Measurements from ENCODE around the gene TYK2.

The TYK2 gene

GRCh38 chr19:10416380-10417257 is 36.2 kb upstream of the TYK2 start (continued):
- TF ChIP-seq, protein P1, sequence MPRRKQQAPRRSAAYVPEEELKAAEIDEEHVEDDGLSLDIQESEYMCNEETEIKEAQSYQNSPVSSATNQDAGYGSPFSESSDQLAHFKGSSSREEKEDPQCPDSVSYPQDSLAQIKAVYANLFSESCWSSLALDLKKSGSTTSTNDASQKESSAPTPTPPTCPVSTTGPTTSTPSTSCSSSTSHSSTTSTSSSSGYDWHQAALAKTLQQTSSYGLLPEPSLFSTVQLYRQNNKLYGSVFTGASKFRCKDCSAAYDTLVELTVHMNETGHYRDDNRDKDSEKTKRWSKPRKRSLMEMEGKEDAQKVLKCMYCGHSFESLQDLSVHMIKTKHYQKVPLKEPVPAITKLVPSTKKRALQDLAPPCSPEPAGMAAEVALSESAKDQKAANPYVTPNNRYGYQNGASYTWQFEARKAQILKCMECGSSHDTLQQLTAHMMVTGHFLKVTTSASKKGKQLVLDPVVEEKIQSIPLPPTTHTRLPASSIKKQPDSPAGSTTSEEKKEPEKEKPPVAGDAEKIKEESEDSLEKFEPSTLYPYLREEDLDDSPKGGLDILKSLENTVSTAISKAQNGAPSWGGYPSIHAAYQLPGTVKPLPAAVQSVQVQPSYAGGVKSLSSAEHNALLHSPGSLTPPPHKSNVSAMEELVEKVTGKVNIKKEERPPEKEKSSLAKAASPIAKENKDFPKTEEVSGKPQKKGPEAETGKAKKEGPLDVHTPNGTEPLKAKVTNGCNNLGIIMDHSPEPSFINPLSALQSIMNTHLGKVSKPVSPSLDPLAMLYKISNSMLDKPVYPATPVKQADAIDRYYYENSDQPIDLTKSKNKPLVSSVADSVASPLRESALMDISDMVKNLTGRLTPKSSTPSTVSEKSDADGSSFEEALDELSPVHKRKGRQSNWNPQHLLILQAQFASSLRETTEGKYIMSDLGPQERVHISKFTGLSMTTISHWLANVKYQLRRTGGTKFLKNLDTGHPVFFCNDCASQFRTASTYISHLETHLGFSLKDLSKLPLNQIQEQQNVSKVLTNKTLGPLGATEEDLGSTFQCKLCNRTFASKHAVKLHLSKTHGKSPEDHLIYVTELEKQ (tag by site-specific recombination; IDR thresholded peaks at IDR 0.05; ENCODE audit: borderline replicate concordance): peak; percentile 70; the same call in 1 of the 2 replicates
- TF ChIP-seq KLF16 (tag by site-specific recombination; IDR thresholded peaks at IDR 0.05) (peak; percentile 98), AEBP2 (tag by site-specific recombination; IDR thresholded peaks at IDR 0.05; ENCODE audit: borderline replicate concordance) (no peak), ZNF274 (IDR thresholded peaks at IDR 0.05; ENCODE audit: low read length) (no peak), ZNF274 (tag by site-specific recombination; IDR thresholded peaks at IDR 0.05; ENCODE audit: borderline replicate concordance) (no peak), PRDM10 (tag by site-specific recombination; IDR thresholded peaks at IDR 0.05) (peak; percentile 82), ZNF560 (tag by site-specific recombination; IDR thresholded peaks at IDR 0.05; ENCODE audit: borderline replicate concordance) (no peak), MZF1 (tag by site-specific recombination; IDR thresholded peaks at IDR 0.05; ENCODE audit: borderline replicate concordance) (peak; percentile 23; the same call in 1 of the 2 replicates), ZNF2 (tag by site-specific recombination; IDR thresholded peaks at IDR 0.05) (peak; percentile 98), ZNF221 (tag by site-specific recombination; IDR thresholded peaks at IDR 0.05; ENCODE audit: borderline replicate concordance) (no peak), SP3 (tag by site-specific recombination; IDR thresholded peaks at IDR 0.05) (peak; percentile 92), ZNF501 (tag by site-specific recombination; IDR thresholded peaks at IDR 0.05) (peak; percentile 99), ZNF521 (tag by site-specific recombination; IDR thresholded peaks at IDR 0.05) (no peak), ZSCAN23 (tag by site-specific recombination; IDR thresholded peaks at IDR 0.05) (peak; percentile 86; the same call in 1 of the 2 replicates), KLF1 (tag by site-specific recombination; IDR thresholded peaks at IDR 0.05) (peak; percentile 83), ZBTB7A (tag by site-specific recombination; IDR thresholded peaks at IDR 0.05; ENCODE audit: low read depth) (peak; percentile 97), ZNF791 (tag by site-specific recombination; IDR thresholded peaks at IDR 0.05) (no peak), ZNF623 (tag by site-specific recombination; IDR thresholded peaks at IDR 0.05) (no peak), ZNF341 (tag by site-specific recombination; IDR thresholded peaks at IDR 0.05; ENCODE audit: low read depth) (0 out of 2 replicates have a peak, but pooled peaks have one; percentile 7), SCRT2 (tag by site-specific recombination; IDR thresholded peaks at IDR 0.05) (peak; percentile 69; the same call in 1 of the 2 replicates), ZNF114 (tag by site-specific recombination; IDR thresholded peaks at IDR 0.05) (no peak), TRIM28 (IDR thresholded peaks at IDR 0.05; ENCODE audit: borderline replicate concordance, low read length) (peak; percentile 67; the same call in 1 of the 2 replicates), ZBTB48 (tag by site-specific recombination; IDR thresholded peaks at IDR 0.05) (peak; percentile 90), ZNF701 (tag by site-specific recombination; IDR thresholded peaks at IDR 0.05) (no peak), ZBTB6 (tag by site-specific recombination; IDR thresholded peaks at IDR 0.05) (no peak), ZNF658 (tag by site-specific recombination; IDR thresholded peaks at IDR 0.05) (no peak), ZNF23 (tag by site-specific recombination; IDR thresholded peaks at IDR 0.05; ENCODE audit: borderline replicate concordance) (no peak), ZNF311 (tag by site-specific recombination; IDR thresholded peaks at IDR 0.05; ENCODE audit: borderline replicate concordance) (no peak)
- TF ChIP-seq, protein P2, sequence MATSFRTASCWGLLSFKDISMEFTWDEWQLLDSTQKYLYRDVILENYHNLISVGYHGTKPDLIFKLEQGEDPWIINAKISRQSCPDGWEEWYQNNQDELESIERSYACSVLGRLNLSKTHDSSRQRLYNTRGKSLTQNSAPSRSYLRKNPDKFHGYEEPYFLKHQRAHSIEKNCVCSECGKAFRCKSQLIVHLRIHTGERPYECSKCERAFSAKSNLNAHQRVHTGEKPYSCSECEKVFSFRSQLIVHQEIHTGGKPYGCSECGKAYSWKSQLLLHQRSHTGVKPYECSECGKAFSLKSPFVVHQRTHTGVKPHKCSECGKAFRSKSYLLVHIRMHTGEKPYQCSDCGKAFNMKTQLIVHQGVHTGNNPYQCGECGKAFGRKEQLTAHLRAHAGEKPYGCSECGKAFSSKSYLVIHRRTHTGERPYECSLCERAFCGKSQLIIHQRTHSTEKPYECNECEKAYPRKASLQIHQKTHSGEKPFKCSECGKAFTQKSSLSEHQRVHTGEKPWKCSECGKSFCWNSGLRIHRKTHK (tag by site-specific recombination; IDR thresholded peaks at IDR 0.05): no peak

Measured in HEK293 (cell line).